ENCODE measurements around the gene AP2B1. TPM values are rescaled to one million over a fixed set of nuclear protein-coding genes. Genes with fewer than 3 reads are reported as not detected.

AP2B1 gene
- total and polyA plus RNA-seq, 9 of the 15 experiments (the other 6 are each of a cell fraction or from before 2014, with no cell fraction given): 60.1 to 287 (median 105) TPM

GRCh38 chr17:35568561-35568960, 18.6 kb upstream of the AP2B1 start (continued):
- TF ChIP-seq HES1 (IDR thresholded peaks at IDR 0.05; ENCODE audit: low read depth) (no peak), ID3 (CRISPR knock-in tag; IDR thresholded peaks at IDR 0.05) (no peak), ID3 (tag; IDR thresholded peaks at IDR 0.05) (no peak), SMARCA4 (IDR thresholded peaks at IDR 0.05) (0 out of 2 replicates have a peak, but pooled peaks have one; percentile 14), SIN3A (IDR thresholded peaks at IDR 0.05; ENCODE audit: borderline replicate concordance in 2 of 2, control insufficient read depth in 1 of 2, low read depth in 2 of 2, low read length in 2 of 2) (0 out of 4 replicates have a peak, but pooled peaks of 1 of the 2 experiments have one; percentile 10), HDAC1 (IDR thresholded peaks at IDR 0.05) (peak in 1 of 2 experiments; percentile 41; a peak in 1 of 4 replicates), ZNF274 (IDR thresholded peaks at IDR 0.05; ENCODE audit: borderline replicate concordance, low read depth, low read length) (no peak), MCM2 (IDR thresholded peaks at IDR 0.05; ENCODE audit: low read depth) (no peak), SMARCA5 (IDR thresholded peaks at IDR 0.05) (0 out of 2 replicates have a peak, but pooled peaks have one; percentile 14), CREM (IDR thresholded peaks at IDR 0.05; ENCODE audit: low read depth) (0 out of 2 replicates have a peak, but pooled peaks have one; percentile 11), TFE3 (CRISPR knock-in tag; IDR thresholded peaks at IDR 0.05) (no peak), ZNF778 (CRISPR knock-in tag; IDR thresholded peaks at IDR 0.05) (no peak), ZBTB40 (IDR thresholded peaks at IDR 0.05) (peak; percentile 74), ZBTB40 (CRISPR knock-in tag; IDR thresholded peaks at IDR 0.05) (no peak), ZFP91 (CRISPR knock-in tag; IDR thresholded peaks at IDR 0.05) (no peak)

All from K562 (cell line).